SH-SY5Y (cell line): Measurements from ENCODE around the gene AP2A1.

Experiments used
- GATA2 ChIP-seq: IDR thresholded peaks from 2 replicates; pipeline ENCODE4 v1.6.1; 2011; ENCODE audit warnings: mild to moderate bottlenecking, low read depth, low read length
- GATA3 ChIP-seq: IDR thresholded peaks from 2 replicates; pipeline ENCODE4 v1.6.1; 2011; ENCODE audit warnings: low read depth, mild to moderate bottlenecking, low read length, moderate library complexity

Gene AP2A1

GRCh38 chr19:49829200-49829599, 62.4 kb downstream of the AP2A1 start:
- no peak for TF ChIP-seq GATA2
- TF ChIP-seq GATA3: no peak

- TF ChIP-seq GATA3 (no peak), GATA2 (no peak)
These were observed 62.9 kb downstream of the AP2A1 start for GRCh38 chr19:49829721-49830120.

- no peak for TF ChIP-seq GATA3
- TF ChIP-seq GATA2: no peak
These were observed 64.0 kb downstream of the AP2A1 start for GRCh38 chr19:49830766-49831165.

GRCh38 chr19:49831592-49831991, 64.8 kb downstream of the AP2A1 start:
- no peak for TF ChIP-seq GATA3
- TF ChIP-seq GATA2: no peak

GRCh38 chr19:49832556-49832955, 65.8 kb downstream of the AP2A1 start:
- TF ChIP-seq GATA3 (no peak), GATA2 (no peak)

GRCh38 chr19:49833599-49833998, 66.8 kb downstream of the AP2A1 start:
- no peak for TF ChIP-seq GATA2
- no peak for TF ChIP-seq GATA3

- no peak for TF ChIP-seq GATA3
- TF ChIP-seq GATA2: no peak
These were observed 68.8 kb downstream of the AP2A1 start for GRCh38 chr19:49835562-49835961.

GRCh38 chr19:49836176-49837008, 69.6 kb downstream of the AP2A1 start:
- TF ChIP-seq GATA3 (no peak), GATA2 (no peak)

- TF ChIP-seq GATA2 (no peak), GATA3 (no peak)
These were observed 70.2 kb downstream of the AP2A1 start for GRCh38 chr19:49837009-49837310.

- TF ChIP-seq GATA3 (no peak), GATA2 (no peak)
These were observed 70.6 kb downstream of the AP2A1 start for GRCh38 chr19:49837425-49837824.

- TF ChIP-seq GATA2: no peak
These were observed 72.2 kb downstream of the AP2A1 start for GRCh38 chr19:49838885-49839588.

GRCh38 chr19:49839713-49840112, 72.9 kb downstream of the AP2A1 start:
- TF ChIP-seq GATA2 (no peak), GATA3 (no peak)

- TF ChIP-seq GATA2 (no peak), GATA3 (no peak)
These were observed 73.5 kb downstream of the AP2A1 start for GRCh38 chr19:49840321-49840720.

- TF ChIP-seq GATA3: no peak
These were observed 74.0 kb downstream of the AP2A1 start for GRCh38 chr19:49840736-49841249.

GRCh38 chr19:49843265-49843664, 76.5 kb downstream of the AP2A1 start:
- TF ChIP-seq GATA3 (no peak), GATA2 (no peak)
